Trophoblast cell (in vitro differentiated cells and primary cell): Measurements from ENCODE around the gene ANKUB1.
A peak's percentile ranks its signal among the peaks of the same experiment; 100 is the strongest.

Experiments used
- DNase-seq, 2 donors: peaks; one replicate each; pipeline ENCODE4 v3.0.0-alpha.2; 2016
- H2AFZ ChIP-seq: 2 replicates; pipeline ENCODE4 v1.6.1; 2013; ENCODE audit warnings: low read length, moderate library complexity, mild to moderate bottlenecking; ENCODE audit not compliant: insufficient read depth, poor library complexity
- H2AK5ac ChIP-seq: 2 replicates; pipeline ENCODE4 v1.6.1; 2013; ENCODE audit warnings: mild to moderate bottlenecking, low read length
- H2BK120ac ChIP-seq: 2 replicates; pipeline ENCODE4 v1.6.1; 2013; ENCODE audit warnings: low read length, mild to moderate bottlenecking, moderate library complexity; ENCODE audit not compliant: insufficient read depth, poor library complexity
- H2BK12ac ChIP-seq: 2 replicates; pipeline ENCODE4 v1.6.1; 2013; ENCODE audit warnings: mild to moderate bottlenecking, low read length, moderate library complexity
- H2BK5ac ChIP-seq: 2 replicates; pipeline ENCODE4 v1.6.1; 2013; ENCODE audit warnings: low read length, low read depth, moderate library complexity, mild to moderate bottlenecking; ENCODE audit not compliant: poor library complexity
- H3K14ac ChIP-seq: 2 replicates; pipeline ENCODE4 v1.6.1; 2013; ENCODE audit warnings: mild to moderate bottlenecking, low read length
- H3K18ac ChIP-seq: 2 replicates; pipeline ENCODE4 v1.6.1; 2013; ENCODE audit warnings: mild to moderate bottlenecking, low read length
- H3K23ac ChIP-seq: 2 replicates; pipeline ENCODE4 v1.6.1; 2013; ENCODE audit warnings: low read length
- H3K27ac ChIP-seq: 2 replicates; pipeline ENCODE4 v1.5.1; 2013; ENCODE audit warnings: low read depth, mild to moderate bottlenecking, inconsistent platforms, low read length, moderate library complexity
- H3K27me3 ChIP-seq: 2 replicates; pipeline ENCODE4 v1.6.1; 2013; ENCODE audit warnings: inconsistent platforms, mild to moderate bottlenecking, low read length, moderate library complexity; ENCODE audit not compliant: insufficient read depth
- H3K36me3 ChIP-seq, 2 experiments: 1 replicate in 1 of 2; 2 replicates in 1 of 2; pipeline ENCODE4 v1.6.1; 2013; ENCODE audit warnings: low read length in 2 of 2, mild to moderate bottlenecking in 2 of 2, moderate library complexity in 1 of 2; ENCODE audit not compliant: insufficient read depth in 2 of 2, control insufficient read depth in 1 of 2
- H3K4ac ChIP-seq: 2 replicates; pipeline ENCODE4 v1.6.1; 2013; ENCODE audit warnings: low read depth, mild to moderate bottlenecking, low read length, moderate library complexity
- H3K4me1 ChIP-seq, 2 experiments: 1 replicate in 1 of 2; 2 replicates in 1 of 2; pipeline ENCODE4 v1.6.1; 2013; ENCODE audit warnings: low read length in 2 of 2, mild to moderate bottlenecking in 2 of 2, moderate library complexity in 1 of 2; ENCODE audit not compliant: insufficient read depth in 2 of 2, control insufficient read depth in 1 of 2
- H3K4me2 ChIP-seq: 2 replicates; pipeline ENCODE4 v1.6.1; 2013; ENCODE audit warnings: inconsistent platforms, mild to moderate bottlenecking, low read length, moderate library complexity
- H3K4me3 ChIP-seq: 2 replicates; pipeline ENCODE4 v1.5.1; 2013; ENCODE audit warnings: mild to moderate bottlenecking, low read depth, low read length, inconsistent platforms
- H3K79me1 ChIP-seq: one replicate; pipeline ENCODE4 v1.6.1; 2013; ENCODE audit warnings: low read length
- H3K79me2 ChIP-seq: 2 replicates; pipeline ENCODE4 v1.6.1; 2013; ENCODE audit warnings: low read length, mild to moderate bottlenecking; ENCODE audit not compliant: control insufficient read depth, insufficient read depth, poor library complexity
- H3K9ac ChIP-seq: 2 replicates; pipeline ENCODE4 v1.6.1; 2013; ENCODE audit warnings: mild to moderate bottlenecking, low read length
- H3K9me3 ChIP-seq: 2 replicates; pipeline ENCODE4 v1.6.1; 2013; ENCODE audit warnings: low read depth, mild to moderate bottlenecking, control low read depth, inconsistent platforms, low read length; ENCODE audit not compliant: insufficient read depth
- H4K12ac ChIP-seq: 2 replicates; pipeline ENCODE4 v1.6.1; 2013; ENCODE audit warnings: low read depth, mild to moderate bottlenecking, low read length, moderate library complexity
- H4K8ac ChIP-seq: 2 replicates; pipeline ENCODE4 v1.6.1; 2013; ENCODE audit warnings: low read depth, mild to moderate bottlenecking, low read length, moderate library complexity
- H4K91ac ChIP-seq: one replicate; pipeline ENCODE4 v1.6.1; 2013; ENCODE audit warnings: low read depth, mild to moderate bottlenecking, low read length, moderate library complexity
- WGBS: extraction: QIAGEN DNeasy Blood & Tissue Kit; methylation state at CpG from one replicate; pipeline ENCODE4 v1.1.7; 2013; ENCODE audit warnings: missing lambda C conversion rate; ENCODE audit not compliant: insufficient read length, insufficient coverage; ENCODE audit errors: extremely low coverage; 5-methylcytosine and 5-hydroxymethylcytosine counted together

Gene ANKUB1

GRCh38 chr3:149790698-149791097 is 1.7 kb downstream of the ANKUB1 start:
- H3K4me1 ChIP-seq = no peaks in the 10 kb centered on the region
- no peak overlapping the region for H2AFZ ChIP-seq
- no peak overlapping the region for H3K9ac ChIP-seq
- H4K8ac ChIP-seq = no peak overlapping the region
- no peak overlapping the region for H3K4me2 ChIP-seq
- no peak for DNase-seq
- H3K4ac ChIP-seq = no peak overlapping the region
- H3K4me3 ChIP-seq = no peak overlapping the region
- H3K79me2 ChIP-seq = no peaks in the 10 kb centered on the region
- no peak overlapping the region for H3K14ac ChIP-seq
- no peaks in the 10 kb centered on the region for H3K27me3 ChIP-seq
- no peak overlapping the region for H3K23ac ChIP-seq
- H2BK120ac ChIP-seq = no peak overlapping the region
- no peak overlapping the region for H2BK12ac ChIP-seq
- no peaks in the 10 kb centered on the region for H3K79me1 ChIP-seq
- H3K18ac ChIP-seq = no peak overlapping the region
- no CpG with 5 or more reads among the region's 3 CpGs for WGBS
- H2AK5ac ChIP-seq = no peak overlapping the region
- H3K27ac ChIP-seq = no peak overlapping the region
- no peaks in the 10 kb centered on the region for H3K9me3 ChIP-seq
- H4K12ac ChIP-seq = no peak overlapping the region
- no peak overlapping the region for H2BK5ac ChIP-seq
- no peaks in the 10 kb centered on the region for H3K36me3 ChIP-seq
- no peak overlapping the region for H4K91ac ChIP-seq

- H3K23ac ChIP-seq = no peak overlapping the region
- H4K91ac ChIP-seq = no peak overlapping the region
- H3K18ac ChIP-seq = no peak overlapping the region
- no CpG with 5 or more reads among the region's 2 CpGs for WGBS
- no peaks in the 10 kb centered on the region for H3K36me3 ChIP-seq
- no peak overlapping the region for H3K4me2 ChIP-seq
- no peak overlapping the region for H2BK5ac ChIP-seq
- H2BK120ac ChIP-seq = no peak overlapping the region
- no peak overlapping the region for H3K9ac ChIP-seq
- H3K4ac ChIP-seq = no peak overlapping the region
- H3K27ac ChIP-seq = no peak overlapping the region
- H3K14ac ChIP-seq = no peak overlapping the region
- H2BK12ac ChIP-seq = no peak overlapping the region
- H3K4me3 ChIP-seq = no peak overlapping the region
- no peaks in the 10 kb centered on the region for H3K79me2 ChIP-seq
- no peaks in the 10 kb centered on the region for H3K79me1 ChIP-seq
- H2AK5ac ChIP-seq = no peak overlapping the region
- H4K8ac ChIP-seq = no peak overlapping the region
- no peak overlapping the region for H4K12ac ChIP-seq
- no peaks in the 10 kb centered on the region for H3K9me3 ChIP-seq
- H3K27me3 ChIP-seq = no peaks in the 10 kb centered on the region
- no peak for DNase-seq
- no peak overlapping the region for H2AFZ ChIP-seq
- no peaks in the 10 kb centered on the region for H3K4me1 ChIP-seq
These were observed 2.1 kb downstream of the ANKUB1 start for GRCh38 chr3:149790268-149790667.

- H3K9ac ChIP-seq = peak overlapping the region; percentile 7
- H4K8ac ChIP-seq = no peak overlapping the region
- no peak overlapping the region for H2BK5ac ChIP-seq
- H4K12ac ChIP-seq = no peak overlapping the region
- no peak overlapping the region for H2AFZ ChIP-seq
- peaks cover 3% of the 10 kb centered on the region for H3K79me1 ChIP-seq
- no peak overlapping the region for H3K4me2 ChIP-seq
- H3K79me2 ChIP-seq = no peaks in the 10 kb centered on the region
- no CpG with 5 or more reads among the region's 5 CpGs for WGBS
- no peak overlapping the region for H3K4me3 ChIP-seq
- no peaks in the 10 kb centered on the region for H3K27me3 ChIP-seq
- no peak overlapping the region for H3K4ac ChIP-seq
- no peak overlapping the region for H2AK5ac ChIP-seq
- H4K91ac ChIP-seq = peak overlapping the region; percentile 67
- no peak overlapping the region for H3K18ac ChIP-seq
- H3K23ac ChIP-seq = no peak overlapping the region
- peaks cover 0 to 4% of the 10 kb centered on the region in 2 experiments for H3K4me1 ChIP-seq
- no peaks in the 10 kb centered on the region for H3K9me3 ChIP-seq
- H2BK12ac ChIP-seq = peak overlapping the region; percentile 48
- DNase-seq = no peak
- no peaks in the 10 kb centered on the region for H3K36me3 ChIP-seq
- H2BK120ac ChIP-seq = peak overlapping the region; percentile 74
- H3K27ac ChIP-seq = peak overlapping the region; percentile 46
- no peak overlapping the region for H3K14ac ChIP-seq
These were observed 8.2 kb downstream of the ANKUB1 start for GRCh38 chr3:149784064-149784704.

GRCh38 chr3:149783576-149783975 is 8.8 kb downstream of the ANKUB1 start:
- H3K9ac ChIP-seq = no peak overlapping the region
- H3K4ac ChIP-seq = no peak overlapping the region
- no peak overlapping the region for H3K4me2 ChIP-seq
- no peak overlapping the region for H3K27ac ChIP-seq
- H3K4me3 ChIP-seq = no peak overlapping the region
- peak in 1 of 2 donors; percentile 63 for DNase-seq
- no peak overlapping the region for H2BK5ac ChIP-seq
- H3K36me3 ChIP-seq = no peaks in the 10 kb centered on the region
- no peak overlapping the region for H3K14ac ChIP-seq
- no peaks in the 10 kb centered on the region for H3K79me2 ChIP-seq
- H3K9me3 ChIP-seq = no peaks in the 10 kb centered on the region
- no peak overlapping the region for H4K12ac ChIP-seq
- no peak overlapping the region for H4K8ac ChIP-seq
- H2AK5ac ChIP-seq = no peak overlapping the region
- no peak overlapping the region for H2BK120ac ChIP-seq
- no peak overlapping the region for H4K91ac ChIP-seq
- H3K27me3 ChIP-seq = no peaks in the 10 kb centered on the region
- peaks cover 3% of the 10 kb centered on the region for H3K79me1 ChIP-seq
- H3K4me1 ChIP-seq = peaks cover 0 to 4% of the 10 kb centered on the region in 2 experiments
- H2BK12ac ChIP-seq = no peak overlapping the region
- H3K23ac ChIP-seq = no peak overlapping the region
- H3K18ac ChIP-seq = no peak overlapping the region
- H2AFZ ChIP-seq = no peak overlapping the region
